Colon (tissue), 2 donors: ENCODE data around the gene LRRC4C.
A peak's percentile ranks its signal among the peaks of the same experiment; 100 is the strongest.
"Not testable (repeated sequence)": the region's sequence is repeated elsewhere in the genome, so short reads cannot be mapped to it uniquely, and the experiment has no call there.

ENCODE experiments used
- FAIRE-seq: peaks from 2 replicates; lab custom pipeline; 2012; peaks lifted over from hg19 to GRCh38; lab: Jason Lieb, UNC
- donor health status: control.
- donor health status: control.

Gene LRRC4C

GRCh38 chr11:40167805-40168204, 1291.6 kb downstream of the LRRC4C start:
- not testable (repeated sequence) for FAIRE-seq

GRCh38 chr11:40166892-40167291, 1292.6 kb downstream of the LRRC4C start:
- no peak for FAIRE-seq

GRCh38 chr11:40162901-40163883, 1296.3 kb downstream of the LRRC4C start:
- no peak for FAIRE-seq

- FAIRE-seq: no peak
Measured at GRCh38 chr11:40161854-40162410, 1297.5 kb downstream of the LRRC4C start.

- FAIRE-seq: no peak
Measured at GRCh38 chr11:40160418-40160817, 1299.0 kb downstream of the LRRC4C start.

GRCh38 chr11:40149721-40150120, 1309.7 kb downstream of the LRRC4C start:
- FAIRE-seq: no peak

- FAIRE-seq: no peak
Measured at GRCh38 chr11:40140560-40140959, 1318.9 kb downstream of the LRRC4C start.

- no peak for FAIRE-seq
Measured at GRCh38 chr11:40139536-40139935, 1319.9 kb downstream of the LRRC4C start.

GRCh38 chr11:40139066-40139465, 1320.4 kb downstream of the LRRC4C start:
- FAIRE-seq: no peak

- FAIRE-seq: no peak
Measured at GRCh38 chr11:40134820-40135570, 1324.5 kb downstream of the LRRC4C start.

GRCh38 chr11:40133498-40133897, 1326.0 kb downstream of the LRRC4C start:
- FAIRE-seq: no peak

- FAIRE-seq: no peak
Measured at GRCh38 chr11:40132912-40133311, 1326.5 kb downstream of the LRRC4C start.

GRCh38 chr11:40130427-40130826, 1329.0 kb downstream of the LRRC4C start:
- no peak for FAIRE-seq

- FAIRE-seq: no peak
Measured at GRCh38 chr11:40129266-40129665, 1330.2 kb downstream of the LRRC4C start.

- FAIRE-seq: no peak
Measured at GRCh38 chr11:40125054-40125453, 1334.4 kb downstream of the LRRC4C start.

GRCh38 chr11:40119661-40120060, 1339.8 kb downstream of the LRRC4C start:
- no peak for FAIRE-seq

GRCh38 chr11:40118780-40119179, 1340.7 kb downstream of the LRRC4C start:
- FAIRE-seq: no peak

- peak; percentile 99 for FAIRE-seq
Measured at GRCh38 chr11:40118026-40118425, 1341.4 kb downstream of the LRRC4C start.

- no peak for FAIRE-seq
Measured at GRCh38 chr11:40104941-40105550, 1354.4 kb downstream of the LRRC4C start.

GRCh38 chr11:40100781-40101180, 1358.7 kb downstream of the LRRC4C start:
- no peak for FAIRE-seq

- no peak for FAIRE-seq
Measured at GRCh38 chr11:40100162-40100553, 1359.3 kb downstream of the LRRC4C start.

GRCh38 chr11:40099426-40100161, 1359.9 kb downstream of the LRRC4C start:
- FAIRE-seq: no peak
